H9 (cell line): Measurements from ENCODE around the gene LMOD1. TPM values are rescaled to one million over a fixed set of nuclear protein-coding genes. Genes with fewer than 3 reads are reported as not detected.

Source experiments
- DNase-seq: peaks from one replicate; pipeline ENCODE4 v3.0.0-alpha.2; 2017
- H2AFZ ChIP-seq: one replicate; pipeline ENCODE4 v1.6.1; 2013; ENCODE audit warnings: mild to moderate bottlenecking, low read length, control low read depth, moderate library complexity
- H2AK5ac ChIP-seq: 2 replicates; pipeline ENCODE4 v1.6.1; 2013; ENCODE audit warnings: low read length, control low read depth, mixed read lengths; ENCODE audit not compliant: insufficient read length
- H2BK120ac ChIP-seq: one replicate; pipeline ENCODE4 v1.6.1; 2013; ENCODE audit warnings: low read depth, mild to moderate bottlenecking, low read length, control low read depth, inconsistent platforms; ENCODE audit not compliant: poor library complexity, severe bottlenecking
- H2BK12ac ChIP-seq: 2 replicates; pipeline ENCODE4 v1.6.1; 2013; ENCODE audit warnings: low read length, control low read depth, mixed read lengths, low read depth; ENCODE audit not compliant: insufficient read length
- H2BK15ac ChIP-seq: 2 replicates; pipeline ENCODE4 v1.6.1; 2013; ENCODE audit warnings: low read depth, low read length, control low read depth
- H2BK20ac ChIP-seq: one replicate; pipeline ENCODE4 v1.6.1; 2013; ENCODE audit warnings: low read depth, mild to moderate bottlenecking, low read length, control low read depth, inconsistent platforms; ENCODE audit not compliant: poor library complexity, severe bottlenecking
- H2BK5ac ChIP-seq: 2 replicates; pipeline ENCODE4 v1.6.1; 2013; ENCODE audit warnings: low read length, control low read depth, mixed read lengths; ENCODE audit not compliant: insufficient read length
- H3K14ac ChIP-seq: 2 replicates; pipeline ENCODE4 v1.6.1; 2013; ENCODE audit warnings: low read length, control low read depth; ENCODE audit not compliant: insufficient read depth
- H3K18ac ChIP-seq: 2 replicates; pipeline ENCODE4 v1.6.1; 2013; ENCODE audit warnings: low read depth, mild to moderate bottlenecking, mixed read lengths, low read length, control low read depth; ENCODE audit not compliant: insufficient read length
- H3K23ac ChIP-seq: 2 replicates; pipeline ENCODE4 v1.6.1; 2013; ENCODE audit warnings: low read length, control low read depth, mixed read lengths, low read depth; ENCODE audit not compliant: insufficient read length
- H3K23me2 ChIP-seq: 2 replicates; pipeline ENCODE4 v1.6.1; 2013; ENCODE audit warnings: low read depth, mild to moderate bottlenecking, mixed read lengths, low read length, control low read depth; ENCODE audit not compliant: insufficient read length, poor library complexity, severe bottlenecking
- H3K27ac ChIP-seq: 2 replicates; pipeline ENCODE4 v1.5.1; 2013; ENCODE audit warnings: low read length, control low read depth, mixed read lengths, low read depth; ENCODE audit not compliant: insufficient read length
- H3K27me3 ChIP-seq: 2 replicates; pipeline ENCODE4 v1.6.1; 2013; ENCODE audit warnings: low read length, control low read depth, inconsistent platforms; ENCODE audit not compliant: insufficient read depth
- H3K4ac ChIP-seq: 2 replicates; pipeline ENCODE4 v1.6.1; 2013; ENCODE audit warnings: low read depth, mild to moderate bottlenecking, control low read depth, inconsistent platforms, low read length, moderate library complexity
- H3K4me1 ChIP-seq: 2 replicates; pipeline ENCODE4 v1.6.1; 2013; ENCODE audit warnings: low read length, control low read depth, inconsistent platforms; ENCODE audit not compliant: insufficient read depth
- H3K4me2 ChIP-seq: 2 replicates; pipeline ENCODE4 v1.6.1; 2013; ENCODE audit warnings: low read length, control low read depth, mixed read lengths; ENCODE audit not compliant: insufficient read length, insufficient read depth
- H3K56ac ChIP-seq: 2 replicates; pipeline ENCODE4 v1.6.1; 2013; ENCODE audit warnings: low read depth, mild to moderate bottlenecking, mixed read lengths, low read length, control low read depth; ENCODE audit not compliant: insufficient read length
- H3K79me1 ChIP-seq: 2 replicates; pipeline ENCODE4 v1.6.1; 2013; ENCODE audit warnings: low read depth, mild to moderate bottlenecking, moderate library complexity, low read length, control low read depth, inconsistent platforms; ENCODE audit not compliant: insufficient read depth, poor library complexity, severe bottlenecking
- H3K79me2 ChIP-seq: 2 replicates; pipeline ENCODE4 v1.6.1; 2013; ENCODE audit warnings: low read length, control low read depth, inconsistent platforms; ENCODE audit not compliant: insufficient read depth
- H3K9ac ChIP-seq: 2 replicates; pipeline ENCODE4 v1.6.1; 2013; ENCODE audit warnings: low read length, control low read depth, mixed read lengths; ENCODE audit not compliant: insufficient read length; ENCODE audit errors: extremely low read depth
- H3K9me3 ChIP-seq: one replicate; pipeline ENCODE4 v1.6.1; 2013; ENCODE audit warnings: low read depth, low read length, inconsistent platforms; ENCODE audit not compliant: control insufficient read depth
- H3T11ph ChIP-seq: one replicate; pipeline ENCODE4 v1.6.1; 2013; ENCODE audit warnings: mild to moderate bottlenecking, low read length, control low read depth, inconsistent platforms
- H4K20me1 ChIP-seq: one replicate; pipeline ENCODE4 v1.6.1; 2013; ENCODE audit not compliant: control insufficient read depth, insufficient read length, insufficient read depth
- H4K5ac ChIP-seq: 2 replicates; pipeline ENCODE4 v1.6.1; 2013; ENCODE audit warnings: low read depth, mild to moderate bottlenecking, mixed read lengths, low read length, control low read depth; ENCODE audit not compliant: insufficient read length
- H4K8ac ChIP-seq: replicated peaks from 2 replicates; pipeline ENCODE4 v1.6.1; 2013; ENCODE audit warnings: low read length, control low read depth, mixed read lengths, low read depth; ENCODE audit not compliant: insufficient read length
- H4K91ac ChIP-seq: 2 replicates; pipeline ENCODE4 v1.6.1; 2013; ENCODE audit warnings: low read depth, mild to moderate bottlenecking, moderate library complexity, mixed read lengths, low read length, control low read depth; ENCODE audit not compliant: insufficient read length
- H3K27ac Mint-ChIP-seq, 3 experiments: 2 replicates in 2 of 3; 3 replicates in 1 of 3; pipeline ENCODE4 v1.8.0; 2020 to 2021; ENCODE audit warnings: mixed read lengths in 3 of 3, mild to moderate bottlenecking in 1 of 3, moderate library complexity in 1 of 3
- H3K27me3 Mint-ChIP-seq: 2 replicates; pipeline ENCODE4 v1.8.0; 2021; ENCODE audit warnings: low read depth, mild to moderate bottlenecking, moderate library complexity, mixed read lengths
- H3K36me3 Mint-ChIP-seq, 3 experiments: 2 replicates in 2 of 3; 3 replicates in 1 of 3; pipeline ENCODE4 v1.8.0; 2020 to 2021; ENCODE audit warnings: low read depth in 3 of 3, mixed read lengths in 3 of 3; ENCODE audit not compliant: insufficient read depth in 1 of 3
- H3K4me1 Mint-ChIP-seq, 2 experiments: 2 replicates each; pipeline ENCODE4 v1.8.0; 2020; ENCODE audit warnings: mixed read lengths in 2 of 2
- H3K4me3 Mint-ChIP-seq, 2 experiments: 2 replicates in 1 of 2; 3 replicates in 1 of 2; pipeline ENCODE4 v1.8.0; 2020 to 2021; ENCODE audit warnings: mild to moderate bottlenecking in 2 of 2, mixed read lengths in 2 of 2, moderate library complexity in 1 of 2
- H3K9me3 Mint-ChIP-seq, 2 experiments: 2 replicates in 1 of 2; 3 replicates in 1 of 2; pipeline ENCODE4 v1.8.0; 2020; ENCODE audit warnings: mild to moderate bottlenecking in 2 of 2, mixed read lengths in 2 of 2, moderate library complexity in 1 of 2
- WGBS: extraction: QIAGEN DNeasy Blood & Tissue Kit; methylation state at CpG from one replicate; pipeline ENCODE4 v1.1.7; 2013; ENCODE audit warnings: missing lambda C conversion rate, low lambda C conversion rate, mixed read lengths; ENCODE audit not compliant: insufficient read length; ENCODE audit errors: extremely low coverage; 5-methylcytosine and 5-hydroxymethylcytosine counted together
- total RNA-seq: library from RNA; stranded (reverse); gene quantifications from 2 replicates; pipeline ENCODE4 v1.2.1, GENCODE V29; 2021
- TF ChIP-seq, protein P1 (sequence below): fragments of 200-600 bp; sonication (generic); conservative IDR thresholded peaks from 3 replicates; pipeline ENCODE4 v1.8.0; 2021; ENCODE audit warnings: antibody characterized with exemption, mild to moderate bottlenecking

Gene LMOD1
- total RNA-seq, 1 experiment from 2014 or later = 0.31 TPM

- Histone ChIP-seq H4K8ac (no peak overlapping the region), H4K91ac (no peak overlapping the region), H3T11ph (no peak overlapping the region), H3K79me1 (no peaks in the 10 kb centered on the region), H2BK15ac (no peak overlapping the region), H2BK12ac (no peak overlapping the region), H2BK20ac (no peak overlapping the region), H3K79me2 (peaks cover 7% of the 10 kb centered on the region; the same call in 1 of the 2 replicates), H2AFZ (no peak overlapping the region), H3K27me3 (no peaks in the 10 kb centered on the region), H2AK5ac (no peak overlapping the region), H3K9me3 (no peaks in the 10 kb centered on the region), H3K14ac (no peak overlapping the region), H3K27ac (no peak overlapping the region), H2BK120ac (no peak overlapping the region), H3K23ac (no peak overlapping the region), H3K4me1 (no peaks in the 10 kb centered on the region), H3K9ac (no peak overlapping the region), H2BK5ac (no peak overlapping the region), H3K23me2 (no peaks in the 10 kb centered on the region), H3K18ac (no peak overlapping the region), H4K5ac (no peak overlapping the region), H3K4me2 (no peak overlapping the region), H4K20me1 (no peaks in the 10 kb centered on the region), H3K56ac (no peak overlapping the region), H3K4ac (no peak overlapping the region)
- TF ChIP-seq, protein P1, sequence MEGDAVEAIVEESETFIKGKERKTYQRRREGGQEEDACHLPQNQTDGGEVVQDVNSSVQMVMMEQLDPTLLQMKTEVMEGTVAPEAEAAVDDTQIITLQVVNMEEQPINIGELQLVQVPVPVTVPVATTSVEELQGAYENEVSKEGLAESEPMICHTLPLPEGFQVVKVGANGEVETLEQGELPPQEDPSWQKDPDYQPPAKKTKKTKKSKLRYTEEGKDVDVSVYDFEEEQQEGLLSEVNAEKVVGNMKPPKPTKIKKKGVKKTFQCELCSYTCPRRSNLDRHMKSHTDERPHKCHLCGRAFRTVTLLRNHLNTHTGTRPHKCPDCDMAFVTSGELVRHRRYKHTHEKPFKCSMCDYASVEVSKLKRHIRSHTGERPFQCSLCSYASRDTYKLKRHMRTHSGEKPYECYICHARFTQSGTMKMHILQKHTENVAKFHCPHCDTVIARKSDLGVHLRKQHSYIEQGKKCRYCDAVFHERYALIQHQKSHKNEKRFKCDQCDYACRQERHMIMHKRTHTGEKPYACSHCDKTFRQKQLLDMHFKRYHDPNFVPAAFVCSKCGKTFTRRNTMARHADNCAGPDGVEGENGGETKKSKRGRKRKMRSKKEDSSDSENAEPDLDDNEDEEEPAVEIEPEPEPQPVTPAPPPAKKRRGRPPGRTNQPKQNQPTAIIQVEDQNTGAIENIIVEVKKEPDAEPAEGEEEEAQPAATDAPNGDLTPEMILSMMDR = no peak
- no CpG with 5 or more reads among the region's 10 CpGs for WGBS
- no peak for DNase-seq
- Mint-ChIP-seq H3K36me3 (peaks cover 20 to 63% (median 49%) of the 10 kb centered on the region in 3 experiments), H3K9me3 (no peaks in the 10 kb centered on the region; a peak in 1 of 5 replicates), H3K27ac (no peak overlapping the region; a peak in 1 of 7 replicates), H3K27me3 (no peaks in the 10 kb centered on the region), H3K4me1 (peaks cover 6 to 8% of the 10 kb centered on the region in 2 experiments), H3K4me3 (no peak overlapping the region)
These were observed 43.2 kb upstream of the LMOD1 start for GRCh38 chr1:201989354-201990128.
